Hematopoietic multipotent progenitor cell treated with erythropoietin and hydrocortisone succinate and interleukin-3 and kit ligand, for 15 days (in vitro differentiated cells): ENCODE data around the gene SYTL1.

Source experiments
- DNase-seq: peaks from one replicate; pipeline ENCODE4 v3.0.0-alpha.2; 2015; ENCODE audit warnings: low spot score

The SYTL1 gene

GRCh38 chr1:27321813-27322568 is 19.8 kb upstream of the SYTL1 start, which contains the start of gene TMEM222:
TSS of gene TMEM222 (plus strand) at chr1:27322163. CDS start at chr1:27322198, 35 bp downstream.
- peak; percentile 94 for DNase-seq

GRCh38 chr1:27322569-27323240 is 19.1 kb upstream of the SYTL1 start:
- peak; percentile 38 for DNase-seq

- DNase-seq, result no peak
Observed at GRCh38 chr1:27325286-27325685, 16.5 kb upstream of the SYTL1 start.

- no peak for DNase-seq
Observed at GRCh38 chr1:27327964-27328363, 13.9 kb upstream of the SYTL1 start.

GRCh38 chr1:27330786-27331185 is 11.0 kb upstream of the SYTL1 start:
- no peak for DNase-seq

GRCh38 chr1:27331426-27331825 is 10.4 kb upstream of the SYTL1 start:
- no peak for DNase-seq

- DNase-seq, result no peak
Observed at GRCh38 chr1:27331922-27332321, 9.9 kb upstream of the SYTL1 start.

GRCh38 chr1:27332536-27333281 is 9.1 kb upstream of the SYTL1 start:
- DNase-seq, result peak; percentile 51

- DNase-seq, result no peak
Observed at GRCh38 chr1:27333717-27334279, 8.0 kb upstream of the SYTL1 start.

- DNase-seq, result no peak
Observed at GRCh38 chr1:27335506-27336422, 6.1 kb upstream of the SYTL1 start.

GRCh38 chr1:27336756-27337155 is 5.1 kb upstream of the SYTL1 start:
- no peak for DNase-seq

- no peak for DNase-seq
Observed at GRCh38 chr1:27338751-27339150, 3.1 kb upstream of the SYTL1 start.

- DNase-seq, result no peak
Observed at GRCh38 chr1:27339213-27339612, 2.6 kb upstream of the SYTL1 start.

GRCh38 chr1:27342391-27342777 is 562 bp downstream of the SYTL1 start:
- DNase-seq, result no peak

- DNase-seq, result no peak
Observed at GRCh38 chr1:27342778-27343638, 1.2 kb downstream of the SYTL1 start.

GRCh38 chr1:27343639-27344025 is 1.8 kb downstream of the SYTL1 start:
- no peak for DNase-seq

- DNase-seq, result no peak
Observed at GRCh38 chr1:27345272-27345671, 3.5 kb downstream of the SYTL1 start.

- no peak for DNase-seq
Observed at GRCh38 chr1:27346357-27346756, 4.5 kb downstream of the SYTL1 start.

- DNase-seq, result no peak
Observed at GRCh38 chr1:27346991-27347624, 5.3 kb downstream of the SYTL1 start.
